IPS DF 4.7 (cell line): ENCODE results near the gene CYB5R4.

ENCODE experiments used
- DNase-seq: peaks from one replicate; pipeline ENCODE4 v3.0.0-alpha.2; 2013; ENCODE audit warnings: low spot score; ENCODE audit errors: extremely low read depth

Gene CYB5R4

DNA sequence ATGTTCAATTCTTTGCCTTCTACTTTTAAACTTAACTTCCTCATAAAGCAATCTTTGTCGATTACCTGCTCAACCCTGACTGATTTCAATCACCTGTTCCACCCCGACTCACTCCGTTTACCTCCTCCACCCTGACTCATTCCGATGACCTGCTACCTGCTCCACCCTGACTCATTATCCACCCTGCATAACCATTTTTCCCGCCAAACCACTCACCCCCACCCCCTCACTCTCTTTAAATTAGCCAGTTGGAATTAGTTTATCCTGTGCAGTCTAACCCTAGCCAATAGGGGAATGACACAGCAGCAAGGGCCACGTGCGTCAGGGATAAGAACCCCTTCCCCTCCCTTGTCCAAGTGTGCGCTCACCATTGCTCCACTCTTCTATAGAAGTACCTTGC is 117.4 kb downstream of the CYB5R4 start:
- DNase-seq, result no peak

DNA sequence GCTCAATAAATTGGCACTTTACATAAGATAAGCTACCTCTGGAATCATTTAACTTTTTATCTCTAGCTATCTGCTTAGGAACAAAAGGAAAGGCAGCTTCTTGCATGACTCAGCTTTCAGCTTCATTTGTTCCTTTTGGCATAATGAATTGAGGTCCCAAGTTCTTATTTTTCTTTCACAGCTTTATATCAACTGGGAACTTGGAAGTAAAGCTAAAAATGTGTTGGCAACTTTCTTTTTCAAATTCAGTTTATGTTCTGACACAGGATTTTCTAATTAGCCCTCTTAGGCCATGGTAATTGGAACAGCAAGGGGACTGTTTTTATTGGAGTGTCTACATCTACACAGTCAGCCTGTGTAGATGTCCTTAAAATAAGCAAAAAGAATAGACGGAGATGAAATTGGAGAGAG is 118.8 kb downstream of the CYB5R4 start:
- no peak for DNase-seq

DNA sequence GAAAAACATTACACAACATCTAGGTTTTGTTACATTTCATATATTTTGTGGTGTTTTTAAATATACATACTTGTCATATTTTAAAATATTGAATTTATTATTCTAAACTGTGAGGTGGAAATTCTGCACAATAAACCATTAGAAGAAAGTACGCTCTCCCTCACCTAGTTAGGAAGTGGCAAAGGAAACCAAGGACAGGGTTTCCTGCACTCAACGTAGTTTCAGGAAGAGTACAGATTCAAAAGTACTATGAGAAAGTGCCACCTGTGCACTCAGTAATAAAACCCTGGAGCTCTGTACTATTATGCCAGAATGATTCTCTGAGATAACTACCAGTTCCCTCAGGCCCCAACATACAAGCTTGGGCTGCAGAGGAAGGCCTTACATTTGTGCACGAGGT is 119.5 kb downstream of the CYB5R4 start:
- no peak for DNase-seq

DNA sequence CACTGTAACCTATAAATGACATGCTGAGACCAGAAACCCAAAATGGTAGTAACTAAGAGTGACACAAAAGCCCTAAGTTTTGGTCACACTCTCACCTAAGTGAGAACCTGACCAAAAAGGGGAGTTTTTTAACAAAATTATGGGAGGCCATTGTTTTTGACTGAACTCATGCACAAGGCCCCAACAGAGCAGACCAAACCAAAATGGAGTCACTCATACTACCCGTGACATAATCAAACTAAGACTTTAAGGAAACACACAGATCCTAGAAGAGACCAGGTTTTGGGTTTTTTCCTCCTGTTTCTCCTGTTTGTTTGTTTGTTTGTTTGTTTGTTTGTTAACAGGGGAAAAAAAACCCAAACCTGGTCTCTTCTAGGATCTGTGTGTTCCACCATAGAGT is 124.9 kb downstream of the CYB5R4 start:
- no peak for DNase-seq

DNA sequence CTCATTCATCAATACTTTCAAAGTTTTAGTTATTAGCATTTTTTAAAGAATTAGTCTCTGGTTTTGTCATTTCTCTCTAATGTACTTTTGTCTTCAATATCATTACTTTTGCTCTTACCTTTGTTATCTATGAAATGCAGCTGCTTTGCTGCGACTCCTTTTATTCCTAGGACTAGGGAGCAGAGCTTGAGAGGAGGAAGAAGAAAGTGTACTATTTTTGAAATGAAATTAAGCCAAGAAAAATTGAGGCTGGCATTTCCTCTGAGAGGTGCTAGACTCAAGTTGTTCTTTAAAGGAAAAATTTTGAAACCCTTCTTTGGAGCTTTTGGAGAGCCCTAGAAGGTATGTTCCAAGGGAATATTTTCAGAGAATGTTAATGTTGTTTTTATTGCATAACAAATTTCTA is 125.8 kb downstream of the CYB5R4 start:
- DNase-seq, result no peak

DNA sequence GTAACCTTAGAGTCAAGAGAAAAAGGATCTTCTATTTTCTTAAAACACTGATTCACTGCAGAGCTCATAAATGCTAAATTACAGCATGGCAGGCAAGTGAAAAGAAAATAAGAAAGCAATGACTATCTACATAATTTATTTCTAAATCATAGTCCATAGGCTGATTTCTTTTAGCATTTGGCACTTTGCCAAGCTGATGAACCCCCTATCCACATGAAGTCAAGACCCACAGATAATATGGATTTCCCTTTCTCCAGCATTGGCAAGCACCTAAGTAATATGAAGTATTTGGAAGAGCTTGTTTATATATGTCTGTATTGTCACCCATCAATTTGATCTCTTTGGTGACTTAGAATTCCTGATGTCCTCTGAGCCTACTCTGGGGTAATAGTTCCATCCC is 126.2 kb downstream of the CYB5R4 start:
- no peak for DNase-seq

DNA sequence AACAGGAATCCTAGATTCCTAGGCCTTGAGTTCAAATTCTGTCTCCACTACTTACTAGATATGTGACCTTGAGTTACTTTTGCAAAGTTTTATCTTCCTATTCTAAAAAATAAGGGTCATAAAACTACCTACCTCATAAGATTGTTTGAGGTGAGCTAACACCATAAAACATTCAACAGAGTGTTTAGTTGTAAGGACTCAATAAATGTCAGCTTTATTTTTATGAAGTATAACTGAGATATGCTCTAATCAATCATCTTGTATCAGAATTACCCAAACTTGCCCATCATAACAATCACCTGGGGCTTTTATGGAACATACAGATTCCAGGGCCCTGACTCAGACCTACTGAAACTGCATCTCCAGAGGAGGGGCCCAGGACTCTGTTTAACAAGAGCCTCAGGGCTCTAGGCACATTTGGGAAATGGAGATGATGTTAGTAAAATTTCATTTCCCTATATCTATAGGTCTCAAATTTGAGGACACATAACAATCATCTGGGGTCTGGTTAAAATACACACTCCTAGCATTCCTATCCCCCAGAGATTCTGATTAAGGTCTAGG is 138.6 kb downstream of the CYB5R4 start:
- DNase-seq, result no peak

DNA sequence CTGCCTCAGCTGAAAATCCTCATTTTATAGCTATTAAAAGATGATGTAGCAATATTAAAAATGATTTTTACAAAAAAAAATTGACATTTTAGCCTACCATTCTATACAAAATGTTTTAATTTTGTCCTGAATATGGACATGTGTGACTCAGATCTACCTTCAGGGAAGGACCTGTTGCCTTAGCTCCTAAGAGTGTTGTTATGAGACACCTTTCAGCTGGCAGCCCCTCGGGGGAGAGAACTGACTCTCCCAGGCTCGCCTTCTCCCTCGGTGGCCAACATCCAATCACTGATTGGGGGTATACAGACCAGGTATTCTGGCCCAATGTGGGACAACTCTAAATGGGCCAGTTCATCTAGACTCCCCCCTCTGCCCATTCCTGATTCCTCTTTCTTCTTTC is 141.6 kb downstream of the CYB5R4 start:
- no peak for DNase-seq

DNA sequence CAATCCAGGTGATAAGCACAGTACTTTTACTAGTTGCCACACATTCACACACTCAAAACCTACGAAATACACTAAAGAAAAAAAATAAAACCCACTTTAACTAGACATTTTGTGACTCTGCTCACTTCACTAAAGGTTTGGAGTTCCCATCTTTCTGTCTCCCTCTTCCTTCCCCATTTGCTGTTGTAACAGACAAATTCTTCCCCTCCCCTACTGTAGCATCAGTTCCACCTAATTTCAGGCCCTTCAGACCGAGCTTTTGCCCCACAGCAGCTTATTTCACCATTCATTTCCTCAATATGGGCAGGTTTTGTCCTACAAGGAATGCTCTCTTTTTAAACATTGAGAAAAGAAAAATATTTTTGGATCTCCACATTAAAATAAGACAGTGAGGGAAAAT is 142.7 kb downstream of the CYB5R4 start:
- no peak for DNase-seq

DNA sequence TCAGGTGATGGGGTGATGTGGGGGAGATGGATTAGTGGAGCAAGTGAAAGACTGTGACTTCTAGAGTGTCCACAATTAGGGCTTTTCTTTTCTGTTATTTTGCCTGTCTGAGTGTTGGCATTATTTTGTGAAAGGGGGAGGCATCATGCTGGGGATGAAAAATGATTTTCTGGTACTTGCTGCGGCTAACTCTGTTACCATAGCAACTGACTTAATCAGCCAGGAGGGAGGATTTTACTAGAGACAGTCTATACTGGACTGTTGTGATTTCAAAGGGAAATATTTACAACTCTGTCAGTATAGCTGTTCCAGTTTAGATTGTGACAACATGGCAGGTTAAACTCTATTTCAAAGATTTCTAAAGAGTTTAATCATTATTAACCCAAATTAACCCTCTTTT is 143.6 kb downstream of the CYB5R4 start:
- DNase-seq, result no peak

DNA sequence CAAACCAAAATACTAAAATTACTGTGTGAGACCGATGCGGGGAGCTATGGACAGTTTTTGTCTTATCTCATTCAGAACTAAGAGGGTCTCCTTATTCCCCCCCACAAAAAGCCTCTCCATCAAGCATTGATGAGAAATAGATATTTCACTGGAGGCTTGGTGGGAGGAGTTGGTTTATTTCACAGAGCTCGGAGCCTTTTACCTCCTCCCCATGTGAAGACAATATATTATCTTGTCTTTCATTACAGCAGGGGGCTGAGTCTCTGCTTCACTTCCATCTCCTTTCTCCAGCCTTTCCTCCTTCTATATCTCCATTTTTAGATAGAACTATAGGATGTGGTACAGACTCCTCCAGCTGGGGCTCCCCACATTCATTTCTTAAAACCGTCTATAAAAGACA is 144.2 kb downstream of the CYB5R4 start:
- DNase-seq, result no peak

DNA sequence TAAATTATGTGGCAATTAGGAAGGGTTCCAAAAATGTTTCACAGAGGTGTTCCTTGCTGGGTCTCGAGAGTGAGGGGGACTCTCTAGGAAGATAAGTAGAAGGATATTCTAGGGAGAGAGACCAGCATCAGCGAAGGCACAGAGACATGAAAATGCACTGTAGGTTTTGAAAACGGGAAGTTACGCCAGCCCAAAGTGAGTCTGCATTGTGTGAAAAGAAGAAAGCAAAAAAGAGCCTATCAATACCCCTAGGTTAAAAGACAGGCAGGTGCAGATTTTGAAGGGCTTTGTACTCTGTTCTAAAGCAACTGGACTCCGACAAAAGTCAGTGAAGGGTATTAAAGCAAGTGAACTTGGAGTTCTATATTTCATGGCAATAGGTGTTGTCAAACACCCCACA is 148.4 kb downstream of the CYB5R4 start:
- no peak for DNase-seq

DNA sequence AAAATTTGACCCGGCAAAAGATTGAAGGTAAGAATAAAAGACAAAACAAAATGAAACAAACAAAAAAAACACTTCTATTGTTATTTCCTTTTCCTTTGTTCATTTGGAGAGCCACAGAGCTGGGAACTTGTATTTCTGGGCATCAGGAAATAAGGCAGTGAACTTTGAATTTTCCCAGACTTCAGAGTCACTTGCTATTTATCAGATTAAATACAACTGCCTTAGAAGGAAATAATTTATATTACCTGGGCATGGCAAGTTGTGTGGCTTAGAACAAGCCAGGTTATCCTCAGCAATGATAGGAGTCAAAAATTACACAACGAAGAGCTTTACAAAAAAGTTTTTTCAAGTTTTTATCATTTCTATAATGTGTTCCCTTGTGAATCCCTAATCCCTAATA is 153.9 kb downstream of the CYB5R4 start:
- DNase-seq, result no peak

DNA sequence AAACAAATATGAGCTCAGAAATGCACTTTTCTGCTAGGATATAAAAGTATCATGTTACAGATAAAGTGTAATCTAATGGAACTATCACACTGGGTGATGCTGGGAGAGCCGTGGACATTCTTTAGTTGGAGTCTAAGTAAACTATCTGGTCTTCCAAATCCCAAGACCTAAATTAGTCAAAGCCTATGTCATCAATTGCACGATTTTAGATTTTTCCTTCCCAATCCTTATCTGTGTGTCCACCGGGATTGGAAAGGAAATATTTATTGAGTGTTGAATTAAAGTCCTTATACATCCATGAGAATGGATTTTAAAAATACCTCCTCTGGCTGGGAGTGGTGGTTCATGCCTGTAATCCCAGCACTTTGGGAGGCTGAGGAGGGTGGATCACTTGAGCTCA is 154.4 kb downstream of the CYB5R4 start:
- no peak for DNase-seq

DNA sequence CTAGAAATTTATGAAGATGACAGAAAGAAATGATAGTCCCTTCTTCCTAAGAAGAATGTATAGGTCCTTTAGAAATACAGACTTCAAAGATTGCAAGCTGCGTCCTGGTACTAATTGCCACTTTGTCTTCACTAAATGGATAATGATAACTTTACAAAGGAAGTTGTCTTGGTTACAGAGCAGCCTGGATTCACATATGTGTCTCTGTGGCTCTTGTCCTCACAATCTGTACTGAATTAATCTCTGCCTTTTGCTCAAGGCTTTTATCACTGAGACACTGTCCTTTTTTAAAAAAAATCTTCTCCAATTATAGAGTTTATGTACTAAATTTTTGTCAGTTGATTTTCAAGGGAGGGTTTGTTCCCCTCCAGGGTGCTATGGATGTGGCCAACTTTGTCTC is 156.5 kb downstream of the CYB5R4 start:
- DNase-seq, result no peak
